SK-N-SH (cell line): ENCODE measurements around the gene PTPRD. TPM values are rescaled to one million over a fixed set of nuclear protein-coding genes. Genes with fewer than 3 reads are reported as not detected.

ENCODE experiments used
- CTCF ChIA-PET: fragments of 300-600, 350-600 bp; formaldehyde crosslinking; extraction: SDS; loops from one replicate; lab custom pipeline; 2021; lab: Yijun Ruan, JAX
- POLR2A ChIA-PET: fragments of 350-600 bp; sonication (Branson Sonifier 250); formaldehyde crosslinking; extraction: SDS; loops from one replicate; lab custom pipeline; 2020; ENCODE audit warnings: antibody characterized with exemption, inconsistent platforms; lab: Yijun Ruan, JAX
- DNase-seq: peaks from one replicate; pipeline ENCODE4 v3.0.0; 2012
- H2AFZ ChIP-seq: fragments of 200-600 bp; sonication (generic); 2 replicates; pipeline ENCODE4 v1.8.1; 2016; ENCODE audit warnings: antibody characterized with exemption, mild to moderate bottlenecking, low read depth
- H3F3A ChIP-seq: fragments of 200-600 bp; sonication (generic); replicated peaks from 2 replicates; pipeline ENCODE3; 2016; ENCODE audit warnings: antibody characterized with exemption, mild to moderate bottlenecking; ENCODE audit not compliant: insufficient read depth
- H3K27ac ChIP-seq, 2 experiments: fragments of 200-500 bp in 1 of 2; fragments of 200-600 bp in 1 of 2; sonication (Bioruptor generic) in 1 of 2; sonication (generic), shearing (Covaris generic) in 1 of 2; 2 replicates each; pipeline versions ENCODE4 v1.5.1 to v1.6.1; 2014 to 2016; ENCODE audit warnings: low read depth in 2 of 2, inconsistent platforms in 1 of 2, low read length in 1 of 2, mild to moderate bottlenecking in 1 of 2, mixed read lengths in 1 of 2
- H3K27me3 ChIP-seq: fragments of 200-600 bp; sonication (generic), shearing (Covaris generic); 2 replicates; pipeline ENCODE4 v1.6.1; 2016; ENCODE audit warnings: mixed run types; ENCODE audit not compliant: insufficient read depth
- H3K36me3 ChIP-seq, 2 experiments: fragments of 200-500 bp in 1 of 2; fragments of 200-600 bp in 1 of 2; sonication (Bioruptor generic) in 1 of 2; sonication (generic) in 1 of 2; replicated peaks in 1 of 2; 2 replicates each; pipeline versions ENCODE3 to v1.5.1; 2014 to 2016; ENCODE audit warnings: low read length in 1 of 2, mild to moderate bottlenecking in 1 of 2; ENCODE audit not compliant: insufficient read depth in 2 of 2, control insufficient read depth in 1 of 2
- H3K4me1 ChIP-seq, 2 experiments: fragments of 200-500 bp in 1 of 2; fragments of 200-600 bp in 1 of 2; sonication (Bioruptor generic) in 1 of 2; sonication (generic), shearing (Covaris generic) in 1 of 2; 2 replicates each; pipeline versions ENCODE4 v1.5.1 to v1.6.1; 2014 to 2016; ENCODE audit warnings: low read depth in 1 of 2, low read length in 1 of 2, mixed run types in 1 of 2; ENCODE audit not compliant: insufficient read depth in 2 of 2, control insufficient read depth in 1 of 2
- H3K4me2 ChIP-seq: fragments of 200-600 bp; sonication (generic), shearing (Covaris generic); 2 replicates; pipeline ENCODE4 v1.6.1; 2017; ENCODE audit warnings: mixed run types
- H3K4me3 ChIP-seq, 2 experiments: fragments of 200-500 bp in 1 of 2; fragments of 200-600 bp in 1 of 2; sonication (Bioruptor generic) in 1 of 2; sonication (generic), shearing (Covaris generic) in 1 of 2; 2 replicates each; pipeline versions ENCODE4 v1.5.1 to v1.8.1; 2014 to 2016; ENCODE audit warnings: low read depth in 2 of 2, inconsistent platforms in 1 of 2, low read length in 1 of 2, mild to moderate bottlenecking in 1 of 2, mixed read lengths in 1 of 2, moderate library complexity in 1 of 2
- H3K79me2 ChIP-seq: fragments of 200-600 bp; sonication (generic); 2 replicates; pipeline ENCODE4 v1.8.1; 2017; ENCODE audit warnings: mild to moderate bottlenecking; ENCODE audit not compliant: insufficient read depth
- H3K9ac ChIP-seq: fragments of 200-600 bp; sonication (generic); 2 replicates; pipeline ENCODE4 v1.6.1; 2017; ENCODE audit warnings: mixed run types
- H3K9me2 ChIP-seq: fragments of 200-600 bp; sonication (generic); 2 replicates; pipeline ENCODE4 v1.6.1; 2017; ENCODE audit warnings: mixed run types
- H3K9me3 ChIP-seq: fragments of 200-600 bp; sonication (generic); 2 replicates; pipeline ENCODE4 v1.6.1; 2017; ENCODE audit warnings: mixed run types, mild to moderate bottlenecking, moderate library complexity
- H4K20me1 ChIP-seq: fragments of 200-600 bp; sonication (generic); 2 replicates; pipeline ENCODE4 v1.6.1; 2017; ENCODE audit warnings: mild to moderate bottlenecking, mixed run types; ENCODE audit not compliant: insufficient read depth
- CHD2 ChIP-seq: fragments of 150-350 bp; IDR thresholded peaks from 2 replicates; pipeline ENCODE4 v1.6.1; 2018; ENCODE audit warnings: low read length; ENCODE audit not compliant: partially characterized antibody
- ELF1 ChIP-seq: IDR thresholded peaks from 2 replicates; pipeline ENCODE4 v1.4.0; 2012
- EP300 ChIP-seq, 2 experiments: IDR thresholded peaks; 2 replicates each; pipeline versions ENCODE4 v1.4.0 to v1.6.1; 2012; ENCODE audit warnings: borderline replicate concordance in 1 of 2, low read depth in 1 of 2, low read length in 1 of 2
- EZH2phosphoT487 ChIP-seq: fragments of 200-600 bp; sonication (generic); IDR thresholded peaks from 2 replicates; pipeline ENCODE4 v1.6.1; 2017; ENCODE audit warnings: low read depth, mixed run types, mild to moderate bottlenecking, antibody characterized with exemption, moderate library complexity, borderline replicate concordance
- FOSL2 ChIP-seq: IDR thresholded peaks from 2 replicates; pipeline ENCODE4 v1.4.0; 2012; ENCODE audit warnings: low read depth, mild to moderate bottlenecking, moderate library complexity, borderline replicate concordance
- GABPA ChIP-seq: IDR thresholded peaks from 2 replicates; pipeline ENCODE4 v1.4.0; 2012; ENCODE audit warnings: low read depth, mild to moderate bottlenecking
- JUND ChIP-seq: IDR thresholded peaks from 2 replicates; pipeline ENCODE4 v1.4.0; 2012
- MAX ChIP-seq: IDR thresholded peaks from 2 replicates; pipeline ENCODE4 v1.4.0; 2012; ENCODE audit warnings: low read depth
- MEF2A ChIP-seq: IDR thresholded peaks from 2 replicates; pipeline ENCODE4 v1.4.0; 2012; ENCODE audit warnings: low read depth, borderline replicate concordance
- NFIC ChIP-seq: IDR thresholded peaks from 2 replicates; pipeline ENCODE4 v1.4.0; 2012; ENCODE audit warnings: borderline replicate concordance
- NRF1 ChIP-seq: IDR thresholded peaks from 2 replicates; pipeline ENCODE4 v1.6.1; 2012; ENCODE audit warnings: low read depth, mild to moderate bottlenecking, low read length
- POLR2AphosphoS5 ChIP-seq: IDR thresholded peaks from 2 replicates; pipeline ENCODE4 v1.6.1; 2012; ENCODE audit warnings: low read depth, low read length
- RAD21 ChIP-seq: IDR thresholded peaks from 2 replicates; pipeline ENCODE4 v1.6.1; 2012; ENCODE audit warnings: mild to moderate bottlenecking, low read length
- RCOR1 ChIP-seq: fragments of 150-350 bp; IDR thresholded peaks from 2 replicates; pipeline ENCODE4 v1.6.1; 2017; ENCODE audit warnings: antibody characterized with exemption, low read length
- SIN3A ChIP-seq: IDR thresholded peaks from 2 replicates; pipeline ENCODE4 v1.6.1; 2012; ENCODE audit warnings: low read depth, mild to moderate bottlenecking, low read length, moderate library complexity, borderline replicate concordance
- SMC3 ChIP-seq: IDR thresholded peaks from 2 replicates; pipeline ENCODE4 v1.6.1; 2012; ENCODE audit warnings: low read depth, low read length, improper control_type of control experiment
- TAF1 ChIP-seq: IDR thresholded peaks from 2 replicates; pipeline ENCODE4 v1.6.1; 2012; ENCODE audit warnings: low read depth, mild to moderate bottlenecking, low read length, moderate library complexity, borderline replicate concordance
- TEAD4 ChIP-seq: IDR thresholded peaks from 2 replicates; pipeline ENCODE4 v1.4.0; 2012; ENCODE audit warnings: mild to moderate bottlenecking, borderline replicate concordance; ENCODE audit not compliant: insufficient read depth
- YY1 ChIP-seq: IDR thresholded peaks from 2 replicates; pipeline ENCODE4 v1.4.0; 2012; ENCODE audit warnings: low read depth, mild to moderate bottlenecking
- WGBS: methylation state at CpG from one replicate; pipeline ENCODE4 v1.1.6; 2017; ENCODE audit warnings: low lambda C conversion rate; 5-methylcytosine and 5-hydroxymethylcytosine counted together
- polyA plus RNA-seq, 3 experiments: library from polyadenylated mRNA; depleted of rRNA; stranded (reverse); fragments of >200 nt; gene quantifications; 2 replicates each; pipeline ENCODE4 v1.2.3, GENCODE V29; 2012
- TF ChIP-seq, protein P1 (sequence below): IDR thresholded peaks from 2 replicates; pipeline ENCODE4; 2012
- TF ChIP-seq, protein P2 (sequence below): IDR thresholded peaks from 2 replicates; pipeline ENCODE4 v1.6.1; 2012; ENCODE audit warnings: mild to moderate bottlenecking, low read depth, low read length, moderate library complexity

PTPRD gene
- polyA plus RNA-seq, 1 of the 3 experiments (the other 2 are of a cell fraction): 0.15 TPM

GRCh38 chr9:10434412-10434811 is 178.4 kb downstream of the PTPRD start:
- DNase-seq: no peak
- Histone ChIP-seq H3K9ac (no peak overlapping the region), H2AFZ (no peak overlapping the region), H3K36me3 (no peaks in the 10 kb centered on the region), H3K4me2 (no peak overlapping the region), H3K4me1 (no peaks in the 10 kb centered on the region), H3K27ac (no peak overlapping the region), H3K79me2 (no peaks in the 10 kb centered on the region), H3K9me3 (no peaks in the 10 kb centered on the region), H3K27me3 (no peaks in the 10 kb centered on the region), H3F3A (no peaks in the 10 kb centered on the region), H3K9me2 (no peaks in the 10 kb centered on the region), H4K20me1 (no peaks in the 10 kb centered on the region), H3K4me3 (no peak overlapping the region)
- CTCF ChIA-PET: no interaction called here
- 38% methylated on average over 1 of the region's 1 CpG for WGBS
- POLR2A ChIA-PET: no interaction called here
- no peak for TF ChIP-seq TEAD4
- no peak for TF ChIP-seq SMC3
- no peak for TF ChIP-seq CHD2
- no peak for TF ChIP-seq MAX
- TF ChIP-seq JUND: no peak
- TF ChIP-seq, protein P1, sequence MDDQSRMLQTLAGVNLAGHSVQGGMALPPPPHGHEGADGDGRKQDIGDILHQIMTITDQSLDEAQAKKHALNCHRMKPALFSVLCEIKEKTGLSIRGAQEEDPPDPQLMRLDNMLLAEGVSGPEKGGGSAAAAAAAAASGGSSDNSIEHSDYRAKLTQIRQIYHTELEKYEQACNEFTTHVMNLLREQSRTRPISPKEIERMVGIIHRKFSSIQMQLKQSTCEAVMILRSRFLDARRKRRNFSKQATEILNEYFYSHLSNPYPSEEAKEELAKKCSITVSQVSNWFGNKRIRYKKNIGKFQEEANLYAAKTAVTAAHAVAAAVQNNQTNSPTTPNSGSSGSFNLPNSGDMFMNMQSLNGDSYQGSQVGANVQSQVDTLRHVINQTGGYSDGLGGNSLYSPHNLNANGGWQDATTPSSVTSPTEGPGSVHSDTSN: no peak
- TF ChIP-seq MEF2A: no peak
- TF ChIP-seq ELF1: no peak
- TF ChIP-seq EP300 (IDR thresholded peaks at IDR 0.05; ENCODE audit: borderline replicate concordance in 1 of 2, low read depth in 1 of 2, low read length in 1 of 2): no peak
- no peak for TF ChIP-seq POLR2AphosphoS5
- TF ChIP-seq GABPA: no peak
- TF ChIP-seq EZH2phosphoT487: no peak
- TF ChIP-seq SIN3A: no peak
- TF ChIP-seq NFIC: no peak

- Histone ChIP-seq H3K9me3 (no peaks in the 10 kb centered on the region), H3K79me2 (no peaks in the 10 kb centered on the region), H3K9ac (no peak overlapping the region), H3K27me3 (no peaks in the 10 kb centered on the region), H3K4me2 (no peak overlapping the region), H3K4me1 (no peaks in the 10 kb centered on the region), H3K9me2 (no peaks in the 10 kb centered on the region), H3K36me3 (no peaks in the 10 kb centered on the region), H2AFZ (no peak overlapping the region), H3K4me3 (no peak overlapping the region), H3K27ac (no peak overlapping the region), H3F3A (no peaks in the 10 kb centered on the region), H4K20me1 (no peaks in the 10 kb centered on the region)
- DNase-seq: no peak
- ChIA-PET POLR2A (no interaction called here), CTCF (no interaction called here)
- TF ChIP-seq, protein P2, sequence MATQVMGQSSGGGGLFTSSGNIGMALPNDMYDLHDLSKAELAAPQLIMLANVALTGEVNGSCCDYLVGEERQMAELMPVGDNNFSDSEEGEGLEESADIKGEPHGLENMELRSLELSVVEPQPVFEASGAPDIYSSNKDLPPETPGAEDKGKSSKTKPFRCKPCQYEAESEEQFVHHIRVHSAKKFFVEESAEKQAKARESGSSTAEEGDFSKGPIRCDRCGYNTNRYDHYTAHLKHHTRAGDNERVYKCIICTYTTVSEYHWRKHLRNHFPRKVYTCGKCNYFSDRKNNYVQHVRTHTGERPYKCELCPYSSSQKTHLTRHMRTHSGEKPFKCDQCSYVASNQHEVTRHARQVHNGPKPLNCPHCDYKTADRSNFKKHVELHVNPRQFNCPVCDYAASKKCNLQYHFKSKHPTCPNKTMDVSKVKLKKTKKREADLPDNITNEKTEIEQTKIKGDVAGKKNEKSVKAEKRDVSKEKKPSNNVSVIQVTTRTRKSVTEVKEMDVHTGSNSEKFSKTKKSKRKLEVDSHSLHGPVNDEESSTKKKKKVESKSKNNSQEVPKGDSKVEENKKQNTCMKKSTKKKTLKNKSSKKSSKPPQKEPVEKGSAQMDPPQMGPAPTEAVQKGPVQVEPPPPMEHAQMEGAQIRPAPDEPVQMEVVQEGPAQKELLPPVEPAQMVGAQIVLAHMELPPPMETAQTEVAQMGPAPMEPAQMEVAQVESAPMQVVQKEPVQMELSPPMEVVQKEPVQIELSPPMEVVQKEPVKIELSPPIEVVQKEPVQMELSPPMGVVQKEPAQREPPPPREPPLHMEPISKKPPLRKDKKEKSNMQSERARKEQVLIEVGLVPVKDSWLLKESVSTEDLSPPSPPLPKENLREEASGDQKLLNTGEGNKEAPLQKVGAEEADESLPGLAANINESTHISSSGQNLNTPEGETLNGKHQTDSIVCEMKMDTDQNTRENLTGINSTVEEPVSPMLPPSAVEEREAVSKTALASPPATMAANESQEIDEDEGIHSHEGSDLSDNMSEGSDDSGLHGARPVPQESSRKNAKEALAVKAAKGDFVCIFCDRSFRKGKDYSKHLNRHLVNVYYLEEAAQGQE: no peak
- TF ChIP-seq NFIC (no peak), RAD21 (no peak), CHD2 (no peak), ELF1 (no peak), EP300 (IDR thresholded peaks at IDR 0.05; ENCODE audit: borderline replicate concordance in 1 of 2, low read depth in 1 of 2, low read length in 1 of 2) (no peak), TEAD4 (no peak), YY1 (no peak), RCOR1 (no peak), TAF1 (no peak), MEF2A (no peak), MAX (no peak), NRF1 (no peak), FOSL2 (no peak)
- TF ChIP-seq, protein P1: no peak
Observed at GRCh38 chr9:10411272-10411671, 201.5 kb downstream of the PTPRD start.
